HepG2 (cell line): ENCODE results near the gene PYY. TPM values are rescaled to one million over a fixed set of nuclear protein-coding genes. Genes with fewer than 3 reads are reported as not detected.
"Not testable (repeated sequence)": the region's sequence is repeated elsewhere in the genome, so short reads cannot be mapped to it uniquely, and the experiment has no call there.

Experiments
- ATAC-seq: fragments of 200-7000 bp; cut with Tn5 transposase; 3 replicates; pipeline ENCODE4 v1.9.1; 2020; ENCODE audit warnings: mild to moderate bottlenecking, moderate library complexity
- BruUV-seq: library from RNA; stranded (reverse); fragments of 400-500 nt; replicated peaks from 2 replicates; lab custom pipeline; 2021; lab: Mats Ljungman, UMichigan
- CTCF ChIA-PET: fragments of 300-600 bp; formaldehyde crosslinking; extraction: SDS; loops from one replicate; lab custom pipeline; 2021; ENCODE audit warnings: low total read pairs, inconsistent platforms, low intra/inter-chr PET ratio; lab: Yijun Ruan, JAX
- POLR2A ChIA-PET: fragments of 350-600 bp; sonication (Branson Sonifier 250); formaldehyde crosslinking; loops from one replicate; lab custom pipeline; 2020; ENCODE audit warnings: antibody characterized with exemption, inconsistent platforms; lab: Yijun Ruan, JAX
- DNase-seq: peaks from one replicate; pipeline ENCODE4 v3.0.0-alpha.2; 2015; ENCODE audit warnings: low spot score
- FAIRE-seq: peaks from 3 replicates; lab custom pipeline; 2011; peaks lifted over from hg19 to GRCh38; lab: Jason Lieb, UNC
- H2AFZ ChIP-seq: one replicate; pipeline ENCODE4 v1.6.1; 2011; ENCODE audit warnings: low read length, inconsistent platforms
- H3K27ac ChIP-seq: fragments of 300-600 bp; 3 replicates; pipeline ENCODE4 v1.8.0; 2011; ENCODE audit warnings: mixed run types, mild to moderate bottlenecking, mixed read lengths, low read length, inconsistent platforms; ENCODE audit not compliant: insufficient read depth; ENCODE audit errors: extremely low read length
- H3K27me3 ChIP-seq, 2 experiments: fragments of 200-600 bp in 1 of 2; 2 replicates in 1 of 2; 3 replicates in 1 of 2; pipeline versions ENCODE4 v1.6.0 to v1.8.0; 2011; ENCODE audit warnings: low read length in 2 of 2, mild to moderate bottlenecking in 2 of 2, moderate library complexity in 2 of 2, inconsistent platforms in 1 of 2; ENCODE audit not compliant: insufficient read depth in 2 of 2, control insufficient read depth in 1 of 2
- H3K36me3 ChIP-seq, 2 experiments: fragments of 200-600 bp in 1 of 2; replicated peaks in 1 of 2; 2 replicates in 1 of 2; 3 replicates in 1 of 2; pipeline versions ENCODE4 v1.5.1 to v1.8.0; 2011; ENCODE audit warnings: low read length in 2 of 2, inconsistent platforms in 1 of 2; ENCODE audit not compliant: insufficient read depth in 2 of 2, control insufficient read depth in 1 of 2
- H3K4me1 ChIP-seq: 2 replicates; pipeline ENCODE4 v1.5.1; 2012; ENCODE audit warnings: low read length, inconsistent platforms; ENCODE audit not compliant: insufficient read depth
- H3K4me2 ChIP-seq: 2 replicates; pipeline ENCODE4 v1.6.0; 2011; ENCODE audit warnings: low read depth, low read length, inconsistent platforms
- H3K4me3 ChIP-seq, 3 experiments: fragments of 200-600 bp in 1 of 3; sonication (generic), shearing (Covaris generic) in 1 of 3; replicated peaks in 1 of 3; 2 replicates each; pipeline ENCODE4 v1.5.1; 2011 to 2016; ENCODE audit warnings: low read length in 3 of 3, inconsistent platforms in 2 of 3, low read depth in 2 of 3, mild to moderate bottlenecking in 2 of 3, control low read depth in 1 of 3, mixed read lengths in 1 of 3; ENCODE audit not compliant: insufficient read depth in 1 of 3
- H3K79me2 ChIP-seq: one replicate; pipeline ENCODE4 v1.6.1; 2011; ENCODE audit warnings: low read length, inconsistent platforms; ENCODE audit not compliant: insufficient read depth
- H3K9ac ChIP-seq: 2 replicates; pipeline ENCODE4 v1.6.0; 2011; ENCODE audit warnings: mild to moderate bottlenecking, low read depth, low read length, inconsistent platforms; ENCODE audit not compliant: insufficient read depth
- H3K9me3 ChIP-seq: 2 replicates; pipeline ENCODE4 v1.5.1; 2012; ENCODE audit warnings: mild to moderate bottlenecking, low read length
- H4K20me1 ChIP-seq: 2 replicates; pipeline ENCODE4 v1.6.0; 2011; ENCODE audit warnings: inconsistent platforms, mild to moderate bottlenecking, low read length, moderate library complexity; ENCODE audit not compliant: insufficient read depth
- THAP9 ChIP-seq: sonication (generic); formaldehyde crosslinking; IDR thresholded peaks from 2 replicates; pipeline ENCODE4; 2020; ENCODE audit warnings: missing genetic modification reagents, mild to moderate bottlenecking, borderline replicate concordance
- ZBTB14 ChIP-seq: sonication (generic); formaldehyde crosslinking; IDR thresholded peaks from 2 replicates; pipeline ENCODE4 v1.4.0; 2020; ENCODE audit warnings: missing genetic modification reagents
- ZNF770 ChIP-seq: sonication (generic); formaldehyde crosslinking; IDR thresholded peaks from 2 replicates; pipeline ENCODE4 v1.5.0; 2020; ENCODE audit warnings: mild to moderate bottlenecking, missing genetic modification reagents
- whole genome bisulfite sequencing: methylation state at CpG from one replicate; pipeline ENCODE4 v1.1.6; 2017; ENCODE audit warnings: low lambda C conversion rate; 5-methylcytosine and 5-hydroxymethylcytosine counted together
- in situ Hi-C: cut with HindIII; loops from 2 replicates; pipeline ENCODE4 v1.10.0; 2017; ENCODE audit warnings: low pct_unique_long_range_greater_than_20kb; ENCODE audit not compliant: extremely low pct_ligation_motif_present
- intact Hi-C: fragments of 100-400 bp; cut with micrococcal nuclease; formaldehyde crosslinking; loops from one replicate; pipeline ENCODE4 v1.10.0; 2022; ENCODE audit not compliant: unreplicated experiment
- polyA plus RNA-seq, 8 experiments: library from polyadenylated mRNA; depleted of rRNA in 3 of 8; stranded (reverse) in 7 of 8; unstranded in 1 of 8; fragments of >200 nt; fragmentation: Illumina TruSeq in 4 of 8; extraction: Trizol in 4 of 8; gene quantifications; 2 replicates each; pipeline versions ENCODE4 v1.2.1 to v1.2.3, GENCODE V29; 2011 to 2016; ENCODE audit warnings: low read depth in 4 of 8, missing spikeins in 1 of 8, mixed read lengths in 1 of 8; ENCODE audit not compliant: insufficient read depth in 1 of 8
- total RNA-seq, 5 experiments: library from RNA; depleted of rRNA; stranded (reverse); fragments of >200 nt; fragmentation: Illumina TruSeq; extraction: Trizol; gene quantifications; 2 replicates each; pipeline ENCODE4 v1.2.3, GENCODE V29; 2016; ENCODE audit warnings: low read depth in 1 of 5

PYY gene
- total and polyA plus RNA-seq, 2 of the 13 experiments (the other 11 are each of a cell fraction or from before 2014, with no cell fraction given), result 0.25 TPM; not detected in 1

- CTCF ChIA-PET, result interaction anchor here (7.7 kb wide), 1 partner anchor 56 kb away, joined by 128 read pairs; no protein-coding TSS in a partner anchor
- peak; percentile 81 for TF ChIP-seq ZNF770 (CRISPR knock-in tag)
- H3K4me1 ChIP-seq, ATAC-seq, in situ Hi-C loops, intact Hi-C loops, BruUV-seq, H3K9ac ChIP-seq, H4K20me1 ChIP-seq, H3K4me3 ChIP-seq, H2AFZ ChIP-seq, H3K9me3 ChIP-seq, FAIRE-seq, H3K27ac ChIP-seq, H3K4me2 ChIP-seq, H3K36me3 ChIP-seq, DNase-seq, H3K79me2 ChIP-seq: not testable (repeated sequence)
- 37% methylated on average over 3 of the region's 3 CpGs for WGBS
- POLR2A ChIA-PET, result interaction anchor here (0.7 to 1.4 kb wide), 2 partner anchors 62 to 99 kb away, joined by 3 to 5 read pairs; no protein-coding TSS in a partner anchor
- H3K27me3 ChIP-seq, result peaks cover 18 to 77% of the 10 kb centered on the region in 2 experiments
Observed at GRCh38 chr17:43939452-43939851, 14.3 kb downstream of the PYY start.

- in situ Hi-C loops (no loop called here), intact Hi-C loops (no loop called here)
- no peak overlapping the region for H3K9ac ChIP-seq
- H3K27me3 ChIP-seq, result peaks cover 18 to 76% of the 10 kb centered on the region in 2 experiments
- H4K20me1 ChIP-seq, result no peaks in the 10 kb centered on the region
- H3K36me3 ChIP-seq, result no peaks in the 10 kb centered on the region
- H3K79me2 ChIP-seq, result no peaks in the 10 kb centered on the region
- DNase-seq (no peak), ATAC-seq (no peak), FAIRE-seq (no peak)
- no peak overlapping the region for H3K4me3 ChIP-seq
- H3K9me3 ChIP-seq, result no peaks in the 10 kb centered on the region
- POLR2A ChIA-PET, result interaction anchor here (0.7 kb wide), 1 partner anchor 100 kb away, joined by 5 read pairs; no protein-coding TSS in a partner anchor
- H3K4me2 ChIP-seq, result no peak overlapping the region
- H3K27ac ChIP-seq, result no peak overlapping the region
- TF ChIP-seq ZBTB14 (CRISPR knock-in tag) (0 out of 2 replicates have a peak, but pooled peaks have one; percentile 0), THAP9 (CRISPR knock-in tag) (no peak)
- peaks cover 5% of the 10 kb centered on the region for H3K4me1 ChIP-seq
- H2AFZ ChIP-seq, result no peak overlapping the region
- no TSS peak for BruUV-seq
- CTCF ChIA-PET, result no interaction called here
- 18% methylated on average over 4 of the region's 6 CpGs for WGBS
Observed at GRCh38 chr17:43938838-43939182, 14.9 kb downstream of the PYY start.
